Stimulated activated CD8-positive, alpha-beta memory T cell treated with anti-CD3 and anti-CD28 coated beads, Interleukin-4, amount 100 ng/mL, for 4 hours (primary cell): ENCODE results near the gene DEDD2.

Source experiments
- DNase-seq, 2 donors: peaks; one replicate each; pipeline ENCODE4 v3.0.0-alpha.2; 2020; ENCODE audit warnings: low read depth in 2 of 2, low spot score in 1 of 2

The DEDD2 gene

GRCh38 chr19:42174958-42175734 is 42.3 kb downstream of the DEDD2 start:
- DNase-seq: no peak

- no peak for DNase-seq
Measured at GRCh38 chr19:42174188-42174587, 43.3 kb downstream of the DEDD2 start.

GRCh38 chr19:42173695-42174094 is 43.8 kb downstream of the DEDD2 start:
- DNase-seq: no peak

DNA sequence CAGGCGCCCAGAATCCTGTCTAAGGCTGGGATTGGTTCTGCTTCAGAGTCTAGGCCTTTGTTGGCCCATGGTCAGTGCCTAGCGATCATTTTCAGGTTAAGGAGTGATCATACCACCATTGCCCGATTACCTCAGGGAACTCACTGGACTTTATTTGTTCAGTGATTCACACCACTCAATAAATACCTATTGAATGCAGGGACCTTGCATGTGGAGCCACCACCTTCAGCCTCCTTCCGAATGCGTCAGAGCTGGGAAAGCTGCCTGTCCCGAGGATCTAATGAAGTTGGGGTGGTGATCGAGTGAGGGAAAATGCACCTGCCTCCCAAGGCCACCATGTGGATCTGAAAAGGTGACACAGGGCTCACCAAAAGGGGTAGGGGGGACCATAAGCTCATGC is 45.2 kb downstream of the DEDD2 start:
- no peak for DNase-seq

- no peak for DNase-seq
Measured at GRCh38 chr19:42170715-42171114, 46.8 kb downstream of the DEDD2 start.

DNA sequence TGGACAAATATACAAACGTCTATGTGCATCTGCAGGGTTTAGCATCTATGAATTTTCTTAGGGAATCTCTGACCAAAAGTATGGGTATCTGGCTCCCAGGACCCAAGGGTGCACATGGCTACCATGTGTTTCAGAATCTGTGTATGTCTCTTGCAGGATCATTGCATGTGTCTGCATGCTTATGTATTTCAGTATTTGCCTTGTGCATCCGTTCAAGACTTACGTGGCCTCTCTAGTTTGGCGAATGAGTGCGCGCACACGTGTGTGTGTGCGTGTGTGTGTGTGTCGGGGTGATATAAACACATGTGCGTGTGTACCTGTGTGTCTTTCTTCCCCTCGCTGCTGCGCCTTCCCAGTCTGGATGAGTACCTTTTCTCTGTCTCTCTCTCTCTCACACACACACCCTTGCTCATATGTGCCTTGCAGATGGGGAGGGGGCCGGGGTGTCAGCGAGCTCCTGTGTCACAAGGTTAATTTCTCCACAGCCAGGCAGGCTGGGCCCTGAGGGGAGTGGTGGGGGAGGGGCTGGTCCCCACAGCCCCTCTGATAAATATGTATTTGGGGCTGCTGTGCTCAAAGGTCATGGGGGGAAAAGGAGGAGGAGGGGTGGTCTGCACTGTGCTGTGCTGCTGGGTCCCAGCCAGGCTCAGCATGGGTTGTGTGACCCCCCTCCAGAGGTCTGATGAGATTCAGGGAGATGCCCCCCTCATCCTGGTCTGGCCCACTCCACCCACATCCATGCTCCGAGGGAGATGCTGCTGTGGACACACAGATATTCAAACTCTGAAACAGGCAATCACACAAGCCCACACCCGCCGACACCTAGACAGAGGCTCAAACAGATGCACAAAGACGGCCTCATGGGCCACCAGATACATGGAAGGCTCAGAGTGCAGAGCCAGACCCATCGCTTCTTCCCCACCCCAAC is 47.7 kb downstream of the DEDD2 start:
- no peak for DNase-seq

DNA sequence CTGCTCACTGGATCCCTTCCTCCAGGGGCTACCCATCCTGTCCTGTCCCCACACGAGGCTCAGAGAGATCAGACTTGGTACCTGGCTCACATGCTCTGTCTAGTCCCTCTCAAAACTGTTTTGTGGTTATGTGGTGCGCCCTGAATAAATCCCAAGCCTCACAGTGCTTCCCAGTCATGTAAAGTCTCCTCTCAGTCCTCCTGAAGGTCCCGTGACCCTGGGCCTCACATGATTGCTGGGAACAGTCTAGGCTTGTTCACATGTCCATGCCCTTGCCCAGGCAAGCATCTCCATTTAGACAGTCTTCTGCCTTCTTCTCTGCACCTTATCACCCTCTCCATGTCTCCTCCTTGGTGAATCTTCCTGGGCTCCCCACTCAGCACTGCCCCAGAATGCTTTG is 49.3 kb downstream of the DEDD2 start:
- no peak for DNase-seq

DNA sequence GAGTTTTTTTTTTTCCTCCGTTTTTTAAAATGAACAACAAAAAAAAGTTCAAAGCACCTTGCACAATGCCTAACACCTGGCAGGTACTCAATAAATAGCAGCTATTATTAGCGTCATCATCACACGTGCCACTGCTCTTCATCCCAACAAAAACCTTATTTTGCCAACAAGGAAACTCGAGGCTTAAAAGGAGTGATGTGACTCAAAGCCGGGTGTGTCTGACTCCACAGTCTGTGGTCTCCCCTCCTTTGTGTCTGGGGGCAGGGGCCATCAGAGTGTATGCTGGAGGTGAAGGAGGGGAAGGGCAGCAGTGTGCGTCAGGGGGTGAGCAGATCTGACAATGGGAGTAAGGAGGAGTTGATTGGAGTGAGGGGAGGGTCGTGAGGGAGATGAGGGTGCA is 51.2 kb downstream of the DEDD2 start:
- DNase-seq: no peak

GRCh38 chr19:42165146-42165545 is 52.3 kb downstream of the DEDD2 start:
- no peak for DNase-seq

DNA sequence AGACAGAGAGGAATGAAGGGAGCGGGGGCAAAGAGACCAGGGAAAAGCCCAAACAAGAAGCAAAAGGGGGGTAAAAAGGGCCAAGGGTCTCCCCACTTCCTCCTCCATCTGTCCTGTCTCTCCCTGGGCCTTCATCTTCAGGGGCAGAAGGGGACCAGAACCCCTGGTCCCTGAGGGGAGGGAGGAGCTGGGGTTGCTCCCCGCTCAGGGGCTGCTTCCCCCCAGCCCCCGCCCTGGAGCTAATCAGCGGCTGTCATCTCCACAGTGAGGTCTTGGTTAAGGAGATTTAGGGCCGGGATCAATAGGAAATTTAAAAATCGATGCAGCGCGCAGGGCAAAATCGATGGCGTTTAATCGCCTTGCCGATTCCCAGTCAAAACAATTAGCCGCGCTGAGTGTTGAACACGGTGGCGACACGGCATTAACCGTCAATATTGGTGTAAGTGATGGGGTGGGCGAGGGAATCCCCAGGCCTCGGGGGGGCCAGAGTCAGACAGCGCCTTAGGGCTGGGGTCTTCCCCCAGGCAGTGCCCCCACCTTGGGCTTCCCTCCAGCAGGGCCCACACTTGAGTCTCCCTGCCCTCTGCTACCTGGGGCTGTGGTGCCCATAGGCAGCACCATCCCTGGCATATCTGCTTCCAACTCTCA is 55.7 kb downstream of the DEDD2 start:
- DNase-seq: no peak

GRCh38 chr19:42159942-42160341 is 57.5 kb downstream of the DEDD2 start:
- DNase-seq: no peak

GRCh38 chr19:42158926-42159325 is 58.6 kb downstream of the DEDD2 start:
- DNase-seq: no peak

DNA sequence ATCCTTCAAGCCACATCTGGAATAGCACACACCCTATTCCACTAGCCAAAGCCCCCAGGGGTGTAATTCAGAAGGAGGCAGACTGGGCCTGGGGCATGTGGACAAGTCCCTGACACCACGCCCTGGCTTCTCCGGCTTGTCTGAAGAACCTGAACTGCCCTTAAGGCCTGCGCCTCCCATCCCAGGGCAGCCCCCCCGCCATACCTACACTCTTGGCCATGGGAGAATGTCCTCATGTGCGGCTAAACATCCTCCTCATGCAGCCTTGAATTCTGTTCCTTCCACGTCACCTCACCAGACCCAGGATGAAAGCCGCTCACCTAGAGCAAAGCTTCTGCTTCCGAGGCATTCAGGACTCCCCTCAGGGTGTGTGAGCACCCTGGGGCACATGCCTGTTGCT is 60.9 kb downstream of the DEDD2 start:
- DNase-seq: no peak

DNA sequence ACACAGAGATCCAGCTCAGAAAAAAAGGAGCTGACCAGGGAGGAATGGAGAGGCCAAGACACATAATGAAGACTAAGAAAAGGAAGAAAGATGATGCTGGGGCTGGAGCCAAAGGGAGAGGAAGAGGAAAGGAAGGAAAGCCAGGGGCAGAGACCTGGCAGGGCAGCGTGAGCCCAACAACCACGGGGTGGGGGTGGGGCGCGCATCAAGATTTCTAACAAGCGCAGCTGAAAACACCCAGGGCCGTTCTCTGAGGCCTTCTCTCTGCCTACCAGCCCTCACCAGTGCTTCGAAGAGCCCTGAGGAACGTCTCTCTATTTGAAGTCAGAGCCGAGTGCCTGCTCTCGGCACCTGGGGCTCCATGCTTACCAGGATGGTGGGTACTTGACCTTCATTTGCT is 61.7 kb downstream of the DEDD2 start:
- no peak for DNase-seq

- DNase-seq: no peak
Measured at GRCh38 chr19:42154471-42155323, 62.8 kb downstream of the DEDD2 start.

- DNase-seq: no peak
Measured at GRCh38 chr19:42153672-42154433, 63.6 kb downstream of the DEDD2 start.

- DNase-seq: no peak
Measured at GRCh38 chr19:42152910-42153671, 64.4 kb downstream of the DEDD2 start.

- DNase-seq: no peak
Measured at GRCh38 chr19:42151782-42152684, 65.4 kb downstream of the DEDD2 start.
